ENCODE data around the gene MOB3C. TPM values are rescaled to one million over a fixed set of nuclear protein-coding genes. Genes with fewer than 3 reads are reported as not detected.

The MOB3C gene
- total and polyA plus RNA-seq, 2 of the 4 experiments (the other 2 are of a cell fraction) = 7.3 to 9.0 TPM

DNA sequence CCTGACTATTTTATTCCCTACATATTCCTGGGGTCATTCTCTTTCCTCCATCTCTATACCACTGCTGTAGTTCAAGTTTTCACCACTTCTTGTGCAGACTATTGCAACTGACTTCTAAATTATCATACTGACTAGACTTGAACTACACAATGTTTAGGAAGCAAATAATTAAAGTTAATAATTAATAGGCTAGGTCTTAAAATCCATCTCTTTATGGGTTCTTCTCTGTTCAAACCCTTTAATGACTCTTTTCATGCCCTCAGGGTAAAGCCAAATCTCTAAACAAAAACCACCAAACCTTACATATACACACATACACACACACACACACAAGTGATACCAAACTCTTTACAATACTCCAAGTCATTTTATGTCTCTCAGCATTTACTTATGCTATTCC lies 22.3 kb upstream of the MOB3C start:
- no peaks in the 10 kb centered on the region for H3K27me3 ChIP-seq (ENCODE audit: control insufficient read depth, insufficient read depth, low read length)
- H3K9me3 ChIP-seq (ENCODE audit: control insufficient read depth, insufficient read depth, low read length) = no peaks in the 10 kb centered on the region
- H3K14ac ChIP-seq (replicated peaks; ENCODE audit: low read depth, low read length) = no peak overlapping the region
- H2BK15ac ChIP-seq (ENCODE audit: low read depth, low read length) = no peak overlapping the region
- no peak overlapping the region for H3K4me3 ChIP-seq (ENCODE audit: insufficient read depth, low read depth, low read length)
- no peak for TF ChIP-seq MAZ (IDR thresholded peaks at IDR 0.05; ENCODE audit: borderline replicate concordance, low read depth, low read length)
- TF ChIP-seq FOS (IDR thresholded peaks at IDR 0.05; ENCODE audit: low read depth, low read length) = no peak
- no peak for TF ChIP-seq RFX5 (IDR thresholded peaks at IDR 0.05; ENCODE audit: low read depth, low read length)
- ChIA-PET CTCF (no interaction called here), POLR2A (ENCODE audit: unreplicated experiment) (no interaction called here)
- 0 out of 2 replicates have a peak, but pooled peaks cover 3% of the 10 kb centered on the region for H4K20me1 ChIP-seq (ENCODE audit: insufficient read depth, low read length)
- no peak overlapping the region for H2BK5ac ChIP-seq (ENCODE audit: low read depth, low read length, poor library complexity, severe bottlenecking)
- H2AK5ac ChIP-seq (ENCODE audit: low read depth, low read length) = no peak overlapping the region
- H3K9me1 ChIP-seq (ENCODE audit: insufficient read depth, low read length) = peaks cover 3% of the 10 kb centered on the region; the same call in 1 of the 2 replicates
- H4K91ac ChIP-seq (ENCODE audit: insufficient read depth, low read depth, low read length) = no peak overlapping the region
- BruUV-seq (replicated peaks) = no TSS peak
- H3K27ac ChIP-seq (ENCODE audit: insufficient read depth, low read length) = no peak overlapping the region
- H4K5ac ChIP-seq (ENCODE audit: low read depth, low read length) = no peak overlapping the region
- no peaks in the 10 kb centered on the region for H3K79me1 ChIP-seq (ENCODE audit: low read depth in 1 of 2, low read length in 2 of 2)
- H2BK120ac ChIP-seq (ENCODE audit: low read depth, low read length) = no peak overlapping the region
- H3K36me3 ChIP-seq (ENCODE audit: control insufficient read depth, insufficient read depth, low read length) = peaks cover 17% of the 10 kb centered on the region
- H3K23ac ChIP-seq (ENCODE audit: low read depth, low read length) = no peak overlapping the region
- dilution Hi-C loops (cut with HindIII; ENCODE audit: low sequenced_read_pairs, unreplicated experiment) (no loop called here), intact Hi-C loops (cut with micrococcal nuclease) (no loop called here), in situ Hi-C loops (cut with MboI; ENCODE audit: low sequenced_read_pairs) (no loop called here)
- H3K4ac ChIP-seq (ENCODE audit: low read depth, low read length) = no peak overlapping the region
- H3K4me1 ChIP-seq (ENCODE audit: control insufficient read depth, insufficient read depth, low read length) = 0 out of 2 replicates have a peak, but pooled peaks cover 2% of the 10 kb centered on the region
- H2AK9ac ChIP-seq (replicated peaks; ENCODE audit: low read depth, low read length, poor library complexity) = no peak overlapping the region
- ATAC-seq (ENCODE audit: low read depth) = no peak
- H3K56ac ChIP-seq (ENCODE audit: extremely low read depth, insufficient read depth, low read length) = no peak overlapping the region
- H3K18ac ChIP-seq (ENCODE audit: low read depth, low read length) = no peak overlapping the region
- H3K4me2 ChIP-seq (ENCODE audit: low read depth, low read length) = no peak overlapping the region
- no peak overlapping the region for H3K9ac ChIP-seq (ENCODE audit: low read depth, low read length)
- H2BK20ac ChIP-seq (ENCODE audit: low read depth, low read length) = no peak overlapping the region
- no peak overlapping the region for H4K8ac ChIP-seq (ENCODE audit: low read depth in 2 of 2, low read length in 2 of 2)
- H2AFZ ChIP-seq (replicated peaks; ENCODE audit: low read length, poor library complexity) = no peak overlapping the region
- no peak for DNase-seq

Data from IMR-90 (cell line).